Measurements from ENCODE around the gene TSPAN5.

DNA sequence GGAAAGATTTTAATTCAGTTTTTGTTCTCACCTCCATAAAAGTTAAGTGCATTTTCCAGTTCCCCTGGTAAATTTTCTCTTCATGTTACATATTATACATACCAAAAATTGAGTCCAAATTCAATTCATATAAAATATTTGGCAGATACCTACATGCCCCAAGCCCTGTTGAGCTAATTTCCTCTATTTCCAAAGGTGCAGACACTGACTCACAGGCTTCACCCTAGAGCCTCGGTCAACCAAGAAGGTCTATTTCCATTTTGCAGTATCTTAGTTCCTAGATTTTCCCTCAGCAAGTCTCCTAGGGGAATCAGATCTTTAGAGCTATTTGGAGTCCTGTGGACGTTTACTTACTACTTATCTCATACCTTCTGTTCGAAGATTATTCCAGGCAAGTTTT lies 174.4 kb downstream of the TSPAN5 start:
- TF ChIP-seq, protein P1, sequence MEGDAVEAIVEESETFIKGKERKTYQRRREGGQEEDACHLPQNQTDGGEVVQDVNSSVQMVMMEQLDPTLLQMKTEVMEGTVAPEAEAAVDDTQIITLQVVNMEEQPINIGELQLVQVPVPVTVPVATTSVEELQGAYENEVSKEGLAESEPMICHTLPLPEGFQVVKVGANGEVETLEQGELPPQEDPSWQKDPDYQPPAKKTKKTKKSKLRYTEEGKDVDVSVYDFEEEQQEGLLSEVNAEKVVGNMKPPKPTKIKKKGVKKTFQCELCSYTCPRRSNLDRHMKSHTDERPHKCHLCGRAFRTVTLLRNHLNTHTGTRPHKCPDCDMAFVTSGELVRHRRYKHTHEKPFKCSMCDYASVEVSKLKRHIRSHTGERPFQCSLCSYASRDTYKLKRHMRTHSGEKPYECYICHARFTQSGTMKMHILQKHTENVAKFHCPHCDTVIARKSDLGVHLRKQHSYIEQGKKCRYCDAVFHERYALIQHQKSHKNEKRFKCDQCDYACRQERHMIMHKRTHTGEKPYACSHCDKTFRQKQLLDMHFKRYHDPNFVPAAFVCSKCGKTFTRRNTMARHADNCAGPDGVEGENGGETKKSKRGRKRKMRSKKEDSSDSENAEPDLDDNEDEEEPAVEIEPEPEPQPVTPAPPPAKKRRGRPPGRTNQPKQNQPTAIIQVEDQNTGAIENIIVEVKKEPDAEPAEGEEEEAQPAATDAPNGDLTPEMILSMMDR (IDR thresholded peaks at IDR 0.05; ENCODE audit: poor library complexity, severe bottlenecking), result no peak
- TF ChIP-seq RAD21 (conservative IDR thresholded peaks at IDR 0.05) (no peak), EZH2 (IDR thresholded peaks at IDR 0.05; ENCODE audit: borderline replicate concordance, insufficient read depth, low read length, poor library complexity, severe bottlenecking) (no peak)

Measured in neural cell (in vitro differentiated cells).